Upper lobe of left lung (tissue), 6 donors: ENCODE measurements around the gene LRRC8B. TPM values are rescaled to one million over a fixed set of nuclear protein-coding genes. Genes with fewer than 3 reads are reported as not detected.

Experiments
- ATAC-seq, 2 donors: fragments of 200-7000 bp; cut with Tn5 transposase; one replicate each; pipeline ENCODE4 v1.9.1; 2022; ENCODE audit warnings: mild to moderate bottlenecking in 2 of 2, moderate library complexity in 2 of 2; ENCODE audit not compliant: low FRiP score in 2 of 2
- DNase-seq, 2 donors: peaks; one replicate each; pipeline ENCODE4 v3.0.0-alpha.2; 2019 to 2020
- H3K27ac ChIP-seq, 4 donors: fragments of 200-600 bp; sonication (generic); one replicate each; pipeline ENCODE4 v1.5.1; 2016 to 2019
- H3K27me3 ChIP-seq, 4 donors: fragments of 200-600 bp; sonication (generic); one replicate each; pipeline ENCODE4 v1.5.1; 2017 to 2019
- H3K36me3 ChIP-seq, 4 donors: fragments of 200-600 bp; sonication (generic); one replicate each; pipeline ENCODE4 v1.5.1; 2016 to 2019
- H3K4me1 ChIP-seq, 4 donors: fragments of 200-600 bp; sonication (generic); one replicate each; pipeline ENCODE4 v1.5.1; 2018 to 2019
- H3K4me3 ChIP-seq, 4 donors: fragments of 200-600 bp; sonication (generic); one replicate each; pipeline ENCODE4 v1.5.1; 2017 to 2019; ENCODE audit warnings: mild to moderate bottlenecking in 2 of 4, moderate library complexity in 1 of 4
- H3K9me3 ChIP-seq, 4 donors: fragments of 200-600 bp; sonication (generic); one replicate each; pipeline ENCODE4 v1.5.1; 2018 to 2019
- CTCF ChIP-seq, 6 experiments: fragments of 450-650 bp in 4 of 6; fragments of 200-600 bp in 2 of 6; sonication (generic) in 2 of 6; IDR thresholded peaks; one replicate each; pipeline ENCODE4 v1.5.1; 2016 to 2019; ENCODE audit warnings: antibody characterized with exemption in 6 of 6
- EP300 ChIP-seq, 4 donors: sonication (generic); formaldehyde crosslinking; IDR thresholded peaks; one replicate each; pipeline ENCODE4 v1.5.1; 2017; ENCODE audit warnings: antibody characterized with exemption in 4 of 4, control low read depth in 2 of 4
- POLR2A ChIP-seq, 4 donors: fragments of 450-650 bp; IDR thresholded peaks; one replicate each; pipeline ENCODE4 v1.5.1; 2016 to 2017; ENCODE audit warnings: antibody characterized with exemption in 4 of 4, mild to moderate bottlenecking in 2 of 4
- POLR2AphosphoS5 ChIP-seq, 2 donors: sonication (generic); formaldehyde crosslinking; IDR thresholded peaks; one replicate each; pipeline ENCODE4 v1.5.1; 2017; ENCODE audit warnings: antibody characterized with exemption in 2 of 2
- WGBS, 2 donors: methylation state at CpG; one replicate each; pipeline ENCODE4 v1.1.5; 2017 to 2018; 5-methylcytosine and 5-hydroxymethylcytosine counted together
- total RNA-seq, 6 donors: library from RNA; depleted of rRNA in 4 of 6; stranded (reverse); fragments of >200 nt in 4 of 6; gene quantifications; one replicate each; pipeline versions ENCODE4 v1.1.0 to v1.2.1, GENCODE V29; 2016 to 2021
- donor health status: DM: no; HTN: no; CAD: no; lungs with moderate emphysema.
- donor health status: DM: no; HTN: yes; CAD: no; lungs with severe emphysema.

The LRRC8B gene
- total RNA-seq, 6 donors from 2014 or later, result 7.1 to 20.2 (median 14.8) TPM

GRCh38 chr1:89523572-89524368 lies 859 bp upstream of the LRRC8B start:
- DNase-seq (peak in 1 of 2 donors; percentile 51), ATAC-seq (peak in 1 of 2 donors; percentile 61)
- Histone ChIP-seq H3K36me3 (no peaks in the 10 kb centered on the region), H3K27ac (peak overlapping the region; percentile 90 to 96 (median 92)), H3K9me3 (no peaks in the 10 kb centered on the region), H3K4me1 (peaks cover 19 to 25% (median 22%) of the 10 kb centered on the region in 4 donors), H3K4me3 (peak overlapping the region in 3 of 4 donors; percentile 58 to 99 (median 93)), H3K27me3 (no peaks in the 10 kb centered on the region)
- no peak for TF ChIP-seq CTCF (IDR thresholded peaks at IDR 0.05)
- WGBS, 2 donors, result 25 to 35% methylated on average over 13 to 21 of the region's 21 CpGs

- 2 to 5% methylated on average over 10 to 35 of the region's 35 CpGs for WGBS, 2 donors
- Histone ChIP-seq H3K4me1 (peaks cover 19 to 25% (median 22%) of the 10 kb centered on the region in 4 donors), H3K27ac (peak overlapping the region; percentile 90 to 96 (median 92)), H3K27me3 (no peaks in the 10 kb centered on the region), H3K36me3 (no peaks in the 10 kb centered on the region), H3K4me3 (peak overlapping the region; percentile 58 to 99 (median 90)), H3K9me3 (no peaks in the 10 kb centered on the region)
- peak in 1 of 4 donors; percentile 0 for TF ChIP-seq EP300 (IDR thresholded peaks at IDR 0.05)
- no peak for TF ChIP-seq CTCF (IDR thresholded peaks at IDR 0.05)
- no peak for TF ChIP-seq POLR2A (IDR thresholded peaks at IDR 0.05)
- no peak for TF ChIP-seq POLR2AphosphoS5 (IDR thresholded peaks at IDR 0.05)
- peak in 1 of 2 donors; percentile 68 for DNase-seq
- ATAC-seq, result peak; percentile 47 to 76
These were observed 683 bp downstream of the LRRC8B start for GRCh38 chr1:89525169-89525855.

GRCh38 chr1:89527256-89527655 lies 2.6 kb downstream of the LRRC8B start:
- no peak overlapping the region for H3K27ac ChIP-seq
- WGBS, 2 donors, result 93 to 94% methylated on average over 1 of the region's 1 CpG
- no peaks in the 10 kb centered on the region for H3K27me3 ChIP-seq
- H3K9me3 ChIP-seq, result no peaks in the 10 kb centered on the region
- no peaks in the 10 kb centered on the region for H3K36me3 ChIP-seq
- no peak overlapping the region for H3K4me3 ChIP-seq
- no peak for TF ChIP-seq CTCF (IDR thresholded peaks at IDR 0.05)
- no peak for TF ChIP-seq POLR2AphosphoS5 (IDR thresholded peaks at IDR 0.05)
- no peak for TF ChIP-seq EP300 (IDR thresholded peaks at IDR 0.05)
- no peak for TF ChIP-seq POLR2A (IDR thresholded peaks at IDR 0.05)
- no peak for DNase-seq
- ATAC-seq, result no peak
- H3K4me1 ChIP-seq, result peaks cover 19 to 25% (median 22%) of the 10 kb centered on the region in 4 donors

- ATAC-seq (no peak), DNase-seq (no peak)
- peaks cover 19 to 25% (median 22%) of the 10 kb centered on the region in 4 donors for H3K4me1 ChIP-seq
- no peaks in the 10 kb centered on the region for H3K36me3 ChIP-seq
- 83 to 86% methylated on average over 2 of the region's 2 CpGs for WGBS, 2 donors
- no peak overlapping the region for H3K4me3 ChIP-seq
- TF ChIP-seq POLR2A (IDR thresholded peaks at IDR 0.05) (no peak), POLR2AphosphoS5 (IDR thresholded peaks at IDR 0.05) (no peak), EP300 (IDR thresholded peaks at IDR 0.05) (no peak), CTCF (IDR thresholded peaks at IDR 0.05) (no peak)
- no peaks in the 10 kb centered on the region for H3K9me3 ChIP-seq
- no peak overlapping the region for H3K27ac ChIP-seq
- H3K27me3 ChIP-seq, result no peaks in the 10 kb centered on the region
These were observed 3.2 kb downstream of the LRRC8B start for GRCh38 chr1:89527750-89528381.
